NCI-H526 (cell line): ENCODE results near the gene STMN3.
"Not testable (repeated sequence)": the region's sequence is repeated elsewhere in the genome, so short reads cannot be mapped to it uniquely, and the experiment has no call there.

Source experiments
- DNase-seq, 2 experiments: peaks; one replicate each; lab custom pipeline; 2025; lab: John Stamatoyannopoulos, UW

STMN3 gene

GRCh38 chr20:63657260-63657936 lies 4.2 kb upstream of the STMN3 start:
- DNase-seq: peak in 1 of 2 experiments; percentile 57

DNA sequence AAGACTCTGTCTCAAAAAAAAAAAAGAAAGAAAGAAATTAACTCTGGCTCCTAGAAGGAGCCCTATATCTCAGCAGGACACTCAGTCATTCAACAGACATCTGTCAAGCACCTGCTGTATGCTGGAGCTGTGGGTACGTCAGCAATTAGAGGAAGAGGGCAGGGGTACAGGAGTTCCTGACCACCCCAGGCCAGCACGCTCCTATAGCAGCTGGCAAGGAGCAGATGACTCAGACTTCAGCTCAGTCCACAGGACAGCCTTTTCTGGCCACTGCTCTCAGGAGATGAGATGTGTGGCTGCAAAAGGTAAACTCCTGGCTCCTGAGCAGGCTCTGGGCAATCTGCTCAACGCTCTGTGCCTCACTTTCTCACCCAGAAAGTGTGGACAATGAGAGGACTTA lies 3.2 kb upstream of the STMN3 start:
- no peak for DNase-seq

DNA sequence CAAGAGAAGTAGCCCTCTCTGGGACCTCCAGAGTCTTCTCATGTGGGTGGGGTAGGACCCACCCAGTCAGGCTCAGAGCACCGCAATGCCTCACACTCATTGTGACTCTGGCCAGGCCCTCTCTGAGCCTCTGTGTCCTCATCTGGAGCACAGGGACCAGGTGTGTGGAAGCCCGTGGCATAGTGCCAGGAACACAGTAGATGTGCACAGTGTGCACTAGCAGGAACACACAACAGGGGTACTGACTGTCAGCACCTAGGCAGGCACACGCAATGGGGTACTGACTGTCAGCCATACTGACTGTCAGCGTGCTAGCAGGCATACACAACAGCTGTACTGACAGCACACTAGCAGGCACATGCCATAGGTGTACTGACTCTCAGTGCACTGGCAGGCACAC lies 2.0 kb upstream of the STMN3 start:
- DNase-seq: no peak

GRCh38 chr20:63653974-63654668 lies 897 bp upstream of the STMN3 start:
- DNase-seq: no peak

DNA sequence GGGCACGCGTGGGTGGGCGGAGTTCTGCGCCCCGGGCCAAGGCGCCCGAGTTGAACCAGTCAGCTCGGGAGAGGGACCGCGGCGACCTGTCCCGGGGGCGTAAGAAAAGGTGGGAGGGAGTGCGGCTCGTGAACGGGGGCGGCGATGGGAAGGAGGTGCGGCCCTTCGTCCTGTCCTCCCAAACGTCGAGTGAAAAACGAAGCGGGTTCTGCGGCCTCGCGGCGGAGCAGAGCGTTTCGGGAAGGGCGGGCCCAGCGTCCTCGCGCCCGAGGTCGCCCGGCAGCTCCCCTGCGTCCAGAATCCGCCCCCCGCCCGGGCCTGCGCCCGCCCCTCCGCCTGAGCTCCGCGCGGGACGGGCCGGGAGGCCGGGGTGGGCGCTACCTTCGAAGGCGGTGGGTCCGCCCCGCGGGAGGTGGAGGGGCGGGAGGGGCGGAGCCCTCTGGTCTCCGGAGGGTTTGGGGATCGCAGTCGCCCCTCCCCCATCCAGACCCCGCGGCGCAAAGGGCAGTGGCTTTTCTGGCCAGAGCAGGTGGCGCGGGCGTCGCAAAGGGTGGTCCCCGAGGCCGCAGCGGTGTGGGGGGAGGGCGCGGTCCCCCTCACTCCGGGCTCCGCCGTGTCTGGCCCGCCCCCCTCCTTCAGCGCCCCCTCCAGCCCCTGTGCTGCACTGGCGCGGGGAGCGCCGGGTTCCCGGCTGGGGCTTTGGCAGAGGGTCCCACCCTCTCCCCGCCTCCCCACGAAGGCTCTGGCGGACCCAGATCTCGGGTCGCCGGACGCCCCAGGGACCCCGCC lies 838 bp downstream of the STMN3 start:
- peak; percentile 35 to 88 for DNase-seq

DNA sequence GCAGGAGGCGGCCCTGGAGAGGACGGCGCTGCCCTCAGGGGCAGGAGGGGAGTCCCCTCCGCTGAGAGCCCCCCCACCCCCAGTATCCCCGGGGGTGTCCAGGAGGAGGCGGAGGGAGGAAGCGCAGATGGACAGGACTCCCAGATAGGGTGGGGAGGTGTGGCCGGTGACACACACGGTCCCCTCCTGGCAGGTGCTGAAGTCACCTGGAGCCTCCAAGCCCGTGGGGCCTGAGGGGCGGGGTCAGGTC lies 1.4 kb downstream of the STMN3 start:
- peak in 1 of 2 experiments; percentile 75 for DNase-seq

DNA sequence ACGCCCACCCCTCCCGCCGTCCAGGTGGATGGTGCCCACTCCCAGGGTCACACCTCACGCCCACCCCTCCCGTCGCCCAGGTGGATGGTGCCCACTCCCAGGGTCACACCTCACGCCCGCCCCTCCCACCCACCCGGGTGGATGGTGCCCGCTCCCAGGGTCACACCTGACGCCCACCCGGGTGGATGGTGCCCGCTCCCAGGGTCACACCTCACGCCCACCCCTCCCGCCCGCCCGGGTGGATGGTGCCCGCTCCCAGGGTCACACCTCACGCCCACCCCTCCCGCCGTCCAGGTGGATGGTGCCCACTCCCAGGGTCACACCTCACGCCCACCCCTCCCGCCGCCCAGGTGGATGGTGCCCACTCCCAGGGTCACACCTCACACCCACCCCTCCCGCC lies 2.7 kb downstream of the STMN3 start:
- not testable (repeated sequence) for DNase-seq

DNA sequence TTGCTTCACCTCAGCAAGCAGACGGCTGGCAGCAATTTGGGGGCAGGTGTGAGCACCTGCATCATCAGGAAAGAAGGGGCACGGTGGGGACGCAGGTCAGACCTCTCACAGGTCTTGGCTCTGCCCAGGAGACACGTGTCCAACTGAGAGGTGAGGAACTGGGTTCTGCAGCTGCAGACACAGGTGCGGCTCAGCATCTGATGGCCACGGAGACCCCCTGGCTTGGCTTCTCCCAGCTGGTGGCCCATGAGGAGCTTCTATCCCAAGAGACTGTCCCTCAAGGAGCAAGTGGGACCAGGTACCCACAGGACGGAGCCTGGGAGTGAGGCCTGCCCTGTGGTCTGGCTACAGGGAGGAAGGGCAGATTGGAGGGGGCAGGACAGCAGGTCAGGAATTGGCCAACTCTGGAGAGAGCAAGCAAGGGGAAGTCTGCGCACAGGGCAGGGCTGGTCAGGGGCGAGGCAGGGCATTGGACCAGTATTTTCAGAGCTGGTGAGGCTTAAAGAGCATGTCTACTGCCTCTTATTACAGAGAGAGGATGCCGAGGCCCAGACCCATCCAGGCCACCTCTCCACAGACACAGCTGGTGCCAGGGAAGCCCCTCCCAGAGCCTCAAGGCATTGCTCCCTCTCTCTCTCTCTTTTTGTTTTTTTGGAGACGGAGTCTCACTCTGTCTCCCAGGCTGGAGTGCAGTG lies 4.2 kb downstream of the STMN3 start:
- no peak for DNase-seq

DNA sequence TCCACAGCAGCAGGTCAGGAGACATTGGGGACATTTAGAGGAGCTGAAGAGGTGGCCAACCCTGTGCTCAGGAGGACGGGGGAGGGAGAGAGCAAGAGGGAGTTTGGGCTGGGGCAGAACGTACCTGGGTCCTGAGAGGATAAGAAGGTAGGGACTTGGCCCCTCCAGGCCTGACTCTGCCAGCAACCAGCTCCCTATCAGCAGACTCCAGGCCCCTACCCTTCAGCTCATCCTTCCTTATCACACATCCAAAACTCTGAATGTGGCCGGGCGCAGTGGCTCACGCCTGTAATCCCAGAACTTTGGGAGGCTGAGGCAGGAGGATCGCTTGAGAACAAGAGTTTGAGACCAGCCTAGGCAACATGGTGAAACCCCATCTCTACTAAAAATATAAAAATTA lies 5.0 kb downstream of the STMN3 start:
- no peak for DNase-seq

GRCh38 chr20:63645218-63645617 lies 8.0 kb downstream of the STMN3 start:
- no peak for DNase-seq

- DNase-seq: no peak
These were observed 9.3 kb downstream of the STMN3 start for GRCh38 chr20:63643946-63644345.

GRCh38 chr20:63643499-63643898 lies 9.7 kb downstream of the STMN3 start:
- no peak for DNase-seq

- DNase-seq: peak in 1 of 2 experiments; percentile 70
These were observed 10.5 kb downstream of the STMN3 start for GRCh38 chr20:63642527-63643247.

DNA sequence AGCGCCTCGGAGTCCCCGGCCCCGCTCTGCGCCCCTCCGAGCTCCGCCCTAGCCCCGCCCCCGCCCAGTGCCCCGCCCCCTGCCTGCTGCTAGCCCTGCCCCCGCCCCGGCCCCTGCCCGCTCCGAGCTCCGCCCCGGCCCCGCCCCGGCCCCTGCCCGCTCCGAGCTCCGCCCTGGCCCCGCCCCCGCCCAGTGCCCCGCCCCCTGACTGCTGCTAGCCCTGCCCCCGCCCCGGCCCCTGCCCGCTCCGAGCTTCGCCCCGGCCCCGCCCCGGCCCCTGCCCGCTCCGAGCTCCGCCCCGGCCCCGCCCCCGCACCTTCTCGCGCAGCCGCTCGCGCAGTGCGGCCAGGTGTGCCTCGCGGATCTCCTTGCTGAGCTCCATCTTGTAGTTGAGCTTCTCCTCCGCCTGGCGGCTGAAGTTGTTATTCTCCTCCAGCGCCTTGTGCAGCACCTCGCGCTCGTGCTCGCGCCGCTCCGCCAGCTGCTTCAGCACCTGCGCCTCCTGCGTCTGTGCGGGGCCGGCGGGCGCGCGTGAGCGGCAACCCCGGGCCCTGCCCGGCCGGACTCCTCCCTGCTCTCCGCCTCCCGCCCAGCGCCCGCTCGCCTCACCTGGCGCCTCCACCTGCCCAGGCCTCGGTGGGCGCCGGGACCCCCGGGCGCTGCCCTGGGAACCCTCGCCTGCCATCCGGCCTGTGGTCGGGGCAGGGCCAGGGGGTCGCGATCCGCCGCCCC lies 11.3 kb downstream of the STMN3 start:
- peak; percentile 92 to 98 for DNase-seq

DNA sequence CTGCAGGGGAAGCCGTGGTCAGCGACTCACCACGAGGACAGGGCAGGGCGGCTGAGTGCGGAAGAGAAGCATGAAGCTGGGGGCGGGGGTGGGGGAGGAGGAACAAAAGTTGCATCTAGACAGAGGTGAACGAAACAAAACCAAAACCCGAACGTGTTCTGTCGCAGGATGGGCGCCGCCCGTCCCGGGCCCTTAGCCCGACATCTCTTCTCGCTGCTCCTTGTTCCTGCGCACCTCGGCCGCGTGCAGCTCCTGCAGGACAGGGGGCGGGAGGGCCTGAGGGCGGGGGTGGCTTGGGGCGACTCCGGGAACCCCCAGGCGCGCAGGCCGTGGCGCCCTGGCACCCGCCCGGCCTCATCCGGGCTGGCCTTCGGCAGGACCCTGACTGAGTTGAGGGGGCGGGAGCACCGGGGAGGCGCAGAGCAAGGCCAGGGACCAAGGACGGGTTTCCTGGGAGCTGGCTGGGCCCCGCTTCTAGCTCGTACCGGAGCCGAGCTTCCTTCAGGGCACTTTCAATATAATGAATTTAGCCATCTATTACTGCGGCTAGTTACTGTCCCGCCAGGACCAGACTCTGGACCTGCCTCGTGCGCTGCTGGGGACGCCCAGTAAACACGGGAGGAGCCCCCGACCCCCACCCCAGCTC lies 12.0 kb downstream of the STMN3 start:
- no peak for DNase-seq

- not testable (repeated sequence) for DNase-seq
These were observed 12.5 kb downstream of the STMN3 start for GRCh38 chr20:63640686-63641085.

DNA sequence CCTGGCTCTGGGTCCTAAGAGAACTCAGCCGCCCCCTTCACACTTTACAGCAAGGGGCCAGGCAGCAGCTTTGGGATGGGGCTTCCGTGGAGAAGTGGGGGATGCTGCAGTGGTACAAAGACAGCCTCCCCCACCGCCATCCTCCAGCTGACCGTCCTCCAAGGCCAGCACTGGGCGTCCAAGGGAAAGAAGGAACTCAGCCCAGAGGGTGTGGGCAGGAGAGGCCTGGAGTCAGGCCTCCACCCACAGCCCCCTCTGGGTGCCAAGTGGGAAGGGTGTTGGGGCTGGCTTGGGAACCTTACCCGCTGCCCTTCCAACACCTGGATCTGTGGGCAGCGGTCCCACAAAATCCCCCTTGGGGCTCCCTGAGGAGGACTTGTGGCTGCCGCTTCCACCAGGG lies 13.1 kb downstream of the STMN3 start:
- DNase-seq: no peak

GRCh38 chr20:63639093-63639975 lies 13.9 kb downstream of the STMN3 start:
- DNase-seq: no peak

DNA sequence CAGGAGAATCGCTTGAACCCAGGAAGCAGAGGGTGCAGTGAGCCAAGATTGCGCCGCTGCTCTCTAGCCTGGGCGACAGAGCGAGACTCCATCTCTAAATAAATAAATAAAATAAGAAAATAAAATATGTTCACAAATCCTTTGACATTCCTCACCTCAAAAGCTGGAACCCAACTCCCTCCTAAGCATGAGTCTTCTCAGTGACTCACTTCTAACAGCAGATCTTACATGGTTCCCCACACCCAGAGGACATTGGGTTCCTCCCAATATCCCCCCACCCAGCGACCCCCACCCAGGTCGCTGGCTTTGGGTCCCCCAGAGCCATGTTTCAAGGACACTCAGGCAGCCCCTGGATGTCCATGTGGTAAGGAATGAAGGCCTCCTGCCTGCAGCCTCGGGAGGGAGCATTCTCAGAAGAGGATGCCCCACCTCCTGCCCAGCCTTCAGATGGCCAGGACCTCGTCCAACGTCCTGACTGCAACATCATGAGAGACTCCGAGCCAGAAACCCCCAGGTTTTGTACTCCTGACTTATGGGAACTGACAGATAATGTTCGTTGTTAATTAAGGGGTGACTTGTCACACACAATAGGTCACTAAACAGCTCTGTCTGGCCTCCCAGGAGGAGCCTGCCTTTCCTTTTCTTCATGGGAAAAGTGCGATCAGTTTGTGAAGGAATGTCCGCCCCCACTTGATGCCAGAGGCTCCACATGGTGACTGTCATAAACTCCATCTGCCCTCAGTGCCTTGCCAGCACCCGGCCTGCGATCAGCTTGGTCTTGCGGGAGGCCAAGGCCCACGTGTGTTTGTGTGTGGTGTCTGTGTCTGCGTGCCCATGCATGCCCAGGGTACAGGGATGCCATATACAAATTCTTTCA lies 16.2 kb downstream of the STMN3 start:
- peak in 1 of 2 experiments; percentile 26 for DNase-seq
